Panc1 (cell line): ENCODE results near the gene IRX4.

Experiments used
- REST ChIP-seq, 2 experiments: IDR thresholded peaks; 2 replicates each; pipeline ENCODE4 v1.6.1; 2011 to 2012; ENCODE audit warnings: low read depth in 2 of 2, control low read depth in 1 of 2, low read length in 1 of 2, mild to moderate bottlenecking in 1 of 2, moderate library complexity in 1 of 2; ENCODE audit not compliant: insufficient read depth in 1 of 2
- TCF7L2 ChIP-seq: IDR thresholded peaks from 2 replicates; pipeline ENCODE4 v1.6.1; 2011; ENCODE audit warnings: mild to moderate bottlenecking, low read depth, low read length, inconsistent platforms
- TF ChIP-seq, protein P1 (sequence below): fragments of 450-650 bp; IDR thresholded peaks from 2 replicates; pipeline ENCODE4 v1.5.1; 2017; ENCODE audit warnings: mild to moderate bottlenecking

GRCh38 chr5:1926471-1927341, 44.0 kb upstream of the IRX4 start:
- TF ChIP-seq, protein P1, sequence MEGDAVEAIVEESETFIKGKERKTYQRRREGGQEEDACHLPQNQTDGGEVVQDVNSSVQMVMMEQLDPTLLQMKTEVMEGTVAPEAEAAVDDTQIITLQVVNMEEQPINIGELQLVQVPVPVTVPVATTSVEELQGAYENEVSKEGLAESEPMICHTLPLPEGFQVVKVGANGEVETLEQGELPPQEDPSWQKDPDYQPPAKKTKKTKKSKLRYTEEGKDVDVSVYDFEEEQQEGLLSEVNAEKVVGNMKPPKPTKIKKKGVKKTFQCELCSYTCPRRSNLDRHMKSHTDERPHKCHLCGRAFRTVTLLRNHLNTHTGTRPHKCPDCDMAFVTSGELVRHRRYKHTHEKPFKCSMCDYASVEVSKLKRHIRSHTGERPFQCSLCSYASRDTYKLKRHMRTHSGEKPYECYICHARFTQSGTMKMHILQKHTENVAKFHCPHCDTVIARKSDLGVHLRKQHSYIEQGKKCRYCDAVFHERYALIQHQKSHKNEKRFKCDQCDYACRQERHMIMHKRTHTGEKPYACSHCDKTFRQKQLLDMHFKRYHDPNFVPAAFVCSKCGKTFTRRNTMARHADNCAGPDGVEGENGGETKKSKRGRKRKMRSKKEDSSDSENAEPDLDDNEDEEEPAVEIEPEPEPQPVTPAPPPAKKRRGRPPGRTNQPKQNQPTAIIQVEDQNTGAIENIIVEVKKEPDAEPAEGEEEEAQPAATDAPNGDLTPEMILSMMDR = no peak
- TF ChIP-seq TCF7L2 (no peak), REST (IDR thresholded peaks at IDR 0.05; ENCODE audit: insufficient read depth in 1 of 2, low read depth in 2 of 2, low read length in 1 of 2) (no peak)
